HG02973 (cell line): ENCODE data around the gene SSPN.
"Not testable (repeated sequence)": the region's sequence is repeated elsewhere in the genome, so short reads cannot be mapped to it uniquely, and the experiment has no call there.

Source experiments
- ATAC-seq: cut with Tn5 transposase; IDR thresholded peaks from one replicate; pipeline ENCODE4 v1.9.1; 2021; ENCODE audit warnings: moderate library complexity; ENCODE audit not compliant: unreplicated experiment

SSPN gene

DNA sequence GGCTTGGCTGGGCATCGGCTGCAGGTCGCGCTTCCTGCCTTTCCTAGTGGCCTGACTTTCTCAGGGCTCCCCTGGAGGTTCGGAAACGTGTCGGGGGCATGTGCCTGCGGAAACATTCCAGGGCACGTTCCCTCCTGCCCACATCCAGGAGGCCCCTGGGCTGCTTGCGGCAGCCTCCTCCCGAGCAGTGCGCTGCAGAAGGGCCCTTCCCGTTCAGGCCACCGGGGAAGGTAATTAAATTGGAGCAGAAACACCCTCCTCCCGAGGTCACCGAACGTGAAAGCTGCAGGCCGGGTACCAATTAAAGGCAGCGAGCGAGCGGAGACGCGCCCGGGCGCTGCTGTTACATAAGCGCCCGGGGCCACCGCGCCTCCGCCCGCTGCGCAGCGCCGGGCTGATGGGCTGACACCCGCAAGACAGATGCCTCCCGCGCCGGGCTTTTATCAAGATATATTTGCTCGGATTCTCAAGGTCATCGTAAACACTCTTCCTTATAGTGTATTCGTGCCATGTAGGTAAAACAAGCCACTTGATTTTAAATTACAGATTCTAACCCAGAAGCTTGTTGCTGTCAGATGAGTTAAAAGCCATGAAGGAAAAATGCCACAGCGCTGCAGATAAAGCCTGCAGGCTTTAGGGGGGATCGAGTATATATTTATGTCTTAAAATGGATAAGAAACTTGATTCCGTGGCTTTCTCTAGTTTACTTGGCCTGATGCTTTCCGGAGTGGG, 31.4 kb downstream of the SSPN start:
- no peak for ATAC-seq

GRCh38 chr12:26227361-26227745, 32.0 kb downstream of the SSPN start:
- ATAC-seq: no peak

GRCh38 chr12:26229910-26230309, 34.5 kb downstream of the SSPN start:
- no peak for ATAC-seq

DNA sequence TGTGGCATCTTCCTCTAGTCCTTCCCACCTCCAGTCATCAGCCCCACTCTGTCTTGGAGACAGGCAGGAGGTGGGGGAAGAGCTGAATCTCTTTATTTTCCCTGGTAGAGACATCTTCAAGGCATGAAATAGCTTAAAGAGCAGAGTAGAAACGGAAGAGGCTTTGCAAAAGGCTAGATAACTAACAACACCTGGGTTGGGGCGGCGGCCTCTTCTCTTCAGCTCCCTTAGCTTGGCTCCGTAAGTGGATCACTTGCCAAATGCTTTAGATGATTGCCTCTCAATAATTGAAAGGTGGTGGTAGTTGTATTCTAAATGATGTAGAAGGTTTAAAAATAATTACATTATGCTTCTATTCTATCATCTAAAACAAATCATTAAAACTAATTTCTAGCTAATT, 36.1 kb downstream of the SSPN start:
- no peak for ATAC-seq

DNA sequence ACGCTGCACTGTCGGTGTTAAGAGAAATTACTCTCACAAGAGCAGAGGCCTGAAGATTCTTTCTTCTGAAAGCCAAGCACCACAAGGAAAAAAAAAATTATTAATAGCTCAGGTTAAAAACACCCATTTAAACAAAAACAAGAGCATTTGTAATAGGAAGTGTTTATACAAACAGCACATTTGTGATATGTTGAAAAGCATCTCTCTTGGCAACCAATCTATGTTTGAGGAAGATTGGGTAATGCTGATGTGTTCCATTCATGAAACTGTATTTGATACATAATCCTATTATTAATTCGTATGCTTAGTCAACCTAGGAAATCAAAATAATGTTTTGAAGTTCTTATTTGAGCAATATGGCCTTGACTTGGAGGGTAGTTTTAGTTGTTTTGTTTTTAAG, 36.5 kb downstream of the SSPN start:
- no peak for ATAC-seq

DNA sequence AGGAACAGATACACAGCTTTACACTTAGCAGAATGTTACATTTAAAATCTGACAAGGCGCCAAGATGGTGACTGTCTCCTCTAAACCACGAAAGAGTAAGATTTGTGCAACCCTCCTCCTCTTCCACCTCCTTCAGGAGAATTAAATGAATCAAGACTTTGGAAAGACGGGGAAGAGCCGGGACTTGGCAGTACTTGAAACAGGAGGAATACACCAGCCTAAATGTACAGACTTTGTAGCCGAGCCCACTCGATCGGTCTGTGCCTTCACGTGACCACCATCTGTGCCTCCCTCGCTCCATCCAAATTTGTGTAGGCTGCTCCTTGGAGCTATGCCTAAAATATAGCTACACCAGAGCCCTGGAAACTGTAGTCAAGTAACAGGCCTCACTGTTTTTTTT, 38.3 kb downstream of the SSPN start:
- ATAC-seq: no peak

GRCh38 chr12:26235465-26235864, 40.1 kb downstream of the SSPN start:
- ATAC-seq: not testable (repeated sequence)

GRCh38 chr12:26238341-26239121, 43.2 kb downstream of the SSPN start:
- no peak for ATAC-seq

GRCh38 chr12:26239122-26239851, 43.9 kb downstream of the SSPN start:
- ATAC-seq: no peak

DNA sequence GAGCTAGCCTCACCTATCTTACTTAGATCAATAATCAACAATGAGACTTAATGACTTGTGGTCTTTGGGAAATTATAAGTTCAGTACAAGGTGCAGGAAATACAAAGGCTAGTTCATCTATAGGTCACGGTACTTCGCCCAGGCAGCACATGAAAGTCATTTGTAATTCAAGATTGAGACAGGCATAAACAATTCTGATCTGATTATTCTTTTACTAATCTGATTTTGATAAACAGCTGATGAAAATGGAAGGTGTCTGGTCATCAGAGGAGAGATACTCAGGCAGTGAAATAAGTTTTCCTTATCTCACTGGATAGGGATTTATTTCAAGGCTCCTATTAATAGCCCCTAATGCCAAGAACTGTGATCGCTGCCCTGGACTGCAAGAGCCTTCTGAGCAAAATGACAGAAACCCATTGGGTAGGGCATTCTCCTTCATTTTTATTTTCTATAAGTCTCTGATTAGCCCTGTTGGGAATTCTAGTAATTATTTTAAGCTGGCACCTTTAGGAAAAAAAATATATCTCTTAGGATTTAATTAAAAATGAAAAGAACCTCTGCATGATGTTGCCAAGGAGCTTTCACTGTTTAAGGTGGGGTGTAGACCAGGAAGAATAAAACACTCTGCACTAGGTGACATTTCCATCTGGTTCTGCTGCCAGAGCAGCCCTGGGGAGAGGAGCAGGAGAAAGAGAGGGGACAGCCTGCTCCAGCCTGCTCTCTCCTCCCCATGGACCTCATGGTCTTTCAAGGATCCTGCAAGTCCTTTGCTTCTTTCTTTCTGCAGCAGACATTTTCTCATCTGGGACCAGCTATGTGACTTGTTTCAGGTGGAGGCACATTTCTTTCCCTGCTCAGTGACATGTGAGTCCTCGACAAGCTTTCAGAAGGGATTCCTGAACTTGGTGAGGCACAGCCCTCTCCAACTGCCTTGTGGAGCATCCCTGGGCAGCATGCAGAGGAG, 44.8 kb downstream of the SSPN start:
- ATAC-seq: no peak

DNA sequence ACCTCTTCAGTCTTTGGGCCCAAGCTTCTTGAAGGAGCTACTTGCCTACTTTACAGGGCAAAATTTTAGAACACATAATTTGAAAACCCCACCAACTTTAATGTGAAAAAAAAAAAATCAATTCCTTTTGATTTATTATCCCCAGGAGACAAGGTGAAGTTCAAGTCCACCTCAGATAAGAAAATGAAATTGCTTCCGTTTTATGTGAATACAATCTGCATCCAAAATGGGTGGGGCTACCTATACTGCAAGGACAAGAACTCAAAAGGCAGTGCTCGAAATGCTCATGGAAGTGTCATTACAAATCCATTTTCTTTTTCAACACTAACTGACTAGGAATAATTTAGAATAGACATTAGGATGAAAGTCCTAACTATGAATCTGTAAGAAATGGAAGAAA, 45.7 kb downstream of the SSPN start:
- no peak for ATAC-seq

- ATAC-seq: no peak
These were observed 47.3 kb downstream of the SSPN start for GRCh38 chr12:26242683-26243082.

DNA sequence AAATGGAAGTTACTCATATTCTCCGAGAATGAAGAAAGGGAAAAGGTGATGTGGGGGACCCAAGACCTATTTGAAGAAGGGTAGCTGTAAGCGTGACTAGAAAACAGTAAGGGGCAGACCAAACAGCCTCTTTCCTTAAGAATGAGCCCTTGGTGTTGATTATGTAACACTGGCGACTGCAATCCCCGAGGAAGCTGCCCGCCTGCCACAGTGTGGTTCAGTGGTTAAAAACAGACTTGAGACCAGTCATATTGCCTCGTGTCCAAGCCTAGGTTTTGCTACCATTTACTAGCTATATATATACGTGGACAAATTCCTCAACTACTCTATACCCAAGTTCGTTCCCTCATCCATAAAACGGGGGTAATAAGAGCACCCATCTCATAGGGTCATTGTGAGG, 49.1 kb downstream of the SSPN start:
- ATAC-seq: no peak

DNA sequence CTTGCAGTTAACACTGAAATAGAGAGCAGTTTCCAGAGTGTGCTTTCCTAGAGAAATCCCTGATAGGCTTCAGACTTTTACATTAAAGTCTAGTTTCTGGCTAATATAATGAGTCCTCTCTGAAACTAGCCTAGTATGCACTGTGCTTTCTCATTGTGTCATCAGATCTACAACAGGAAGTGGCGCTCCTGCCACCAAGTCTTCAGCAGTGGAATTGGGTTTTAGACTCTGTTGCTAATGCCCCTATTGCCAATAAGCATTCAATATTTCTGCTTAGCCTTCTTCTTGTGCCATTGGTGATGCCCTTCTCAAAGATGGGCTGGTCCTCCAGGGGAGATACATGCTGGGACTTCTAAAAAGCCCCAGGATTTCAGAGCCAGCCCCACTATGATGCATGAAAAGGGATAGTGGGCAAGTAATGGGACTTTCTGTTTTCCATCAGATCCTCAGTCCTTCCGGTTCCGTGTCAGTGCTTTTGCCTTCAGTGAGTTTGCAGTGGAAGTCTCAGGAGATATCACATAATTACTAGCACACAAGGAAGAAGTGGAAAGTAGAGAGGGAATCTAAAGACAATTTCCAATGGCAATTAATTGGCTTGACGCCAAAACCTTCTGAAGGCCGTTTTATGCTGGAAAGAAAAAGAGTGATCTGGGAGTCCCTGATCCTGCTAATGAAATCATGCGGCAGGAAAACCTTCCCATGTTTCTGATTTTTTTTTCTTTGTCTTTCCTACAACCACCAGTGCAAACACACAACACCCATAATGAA, 50.0 kb downstream of the SSPN start:
- ATAC-seq: no peak

- no peak for ATAC-seq
These were observed 51.3 kb downstream of the SSPN start for GRCh38 chr12:26246483-26247164.

DNA sequence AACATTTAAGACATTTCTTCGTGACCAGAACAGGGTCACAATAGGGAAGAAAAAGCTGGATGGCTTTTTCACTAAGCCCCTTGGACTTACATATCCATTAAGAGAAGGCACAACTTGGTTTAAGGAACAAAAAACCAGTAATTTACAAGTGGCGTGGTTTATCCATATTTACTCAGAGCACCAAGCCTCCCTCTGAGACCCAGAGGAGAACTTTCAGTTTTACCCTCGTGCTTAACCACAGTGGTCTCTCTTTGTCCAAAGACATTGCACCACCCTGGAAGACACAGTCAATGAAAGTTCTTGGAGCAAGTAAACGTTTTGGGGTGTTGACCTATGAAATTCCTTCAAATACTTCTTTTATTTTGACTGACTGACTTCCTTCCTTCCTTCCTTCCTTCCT, 52.5 kb downstream of the SSPN start:
- no peak for ATAC-seq

DNA sequence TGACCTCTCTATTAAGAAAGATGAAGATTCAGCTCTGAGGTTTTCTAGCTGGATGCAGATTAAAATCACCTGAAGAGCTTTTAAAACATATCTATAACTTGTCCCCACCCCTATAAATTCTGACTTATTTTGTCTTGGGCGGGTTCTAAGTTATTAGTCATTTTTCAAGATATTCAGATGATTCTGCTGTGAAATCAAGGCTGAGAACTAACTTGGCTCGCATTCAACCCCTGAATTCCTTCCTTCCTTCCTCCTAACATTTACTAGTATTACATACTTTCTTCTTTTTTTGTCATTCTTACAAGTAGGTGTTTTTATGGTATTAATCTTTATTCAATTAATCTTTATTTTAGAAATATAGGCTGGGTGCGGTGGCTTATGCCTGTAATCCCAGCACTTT, 55.4 kb downstream of the SSPN start:
- no peak for ATAC-seq

DNA sequence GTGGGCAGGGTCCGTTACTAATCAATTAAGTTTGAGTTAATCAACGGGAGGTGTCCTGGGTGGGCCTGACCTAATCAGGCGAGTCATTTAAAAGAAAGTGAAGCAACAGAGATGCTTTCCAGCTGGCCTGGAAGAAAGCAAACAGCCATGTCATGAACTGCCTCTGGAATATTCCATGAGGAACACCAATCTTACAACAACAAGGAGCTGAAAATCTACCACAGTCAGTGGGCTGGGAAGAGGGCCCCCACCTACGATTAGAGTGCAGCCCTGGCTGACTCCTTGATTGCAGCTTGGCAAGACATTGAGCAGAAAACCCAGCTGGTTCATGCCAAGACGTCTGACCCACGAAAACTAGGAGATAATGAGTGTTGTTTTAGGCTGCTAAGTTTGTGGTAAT, 56.2 kb downstream of the SSPN start:
- no peak for ATAC-seq

- ATAC-seq: no peak
These were observed 57.6 kb downstream of the SSPN start for GRCh38 chr12:26252946-26253345.
